OCI-LY7 (cell line): ENCODE results near the gene NOLC1.

Experiments used
- EZH2phosphoT487 ChIP-seq: fragments of 200-600 bp; sonication (generic); IDR thresholded peaks from 2 replicates; pipeline ENCODE4 v1.6.1; 2018; ENCODE audit warnings: low read depth, borderline replicate concordance, mild to moderate bottlenecking, mixed run types, antibody characterized with exemption, low read length, moderate library complexity, mixed read lengths
- TF ChIP-seq, protein P1 (sequence below): fragments of 200-600 bp; sonication (generic); conservative IDR thresholded peaks from 2 replicates; pipeline ENCODE4 v1.5.1; 2014; ENCODE audit warnings: mild to moderate bottlenecking, antibody characterized with exemption, low read length, moderate library complexity, mixed read lengths

GRCh38 chr10:102106998-102107397 lies 45.2 kb upstream of the NOLC1 start:
- TF ChIP-seq, protein P1, sequence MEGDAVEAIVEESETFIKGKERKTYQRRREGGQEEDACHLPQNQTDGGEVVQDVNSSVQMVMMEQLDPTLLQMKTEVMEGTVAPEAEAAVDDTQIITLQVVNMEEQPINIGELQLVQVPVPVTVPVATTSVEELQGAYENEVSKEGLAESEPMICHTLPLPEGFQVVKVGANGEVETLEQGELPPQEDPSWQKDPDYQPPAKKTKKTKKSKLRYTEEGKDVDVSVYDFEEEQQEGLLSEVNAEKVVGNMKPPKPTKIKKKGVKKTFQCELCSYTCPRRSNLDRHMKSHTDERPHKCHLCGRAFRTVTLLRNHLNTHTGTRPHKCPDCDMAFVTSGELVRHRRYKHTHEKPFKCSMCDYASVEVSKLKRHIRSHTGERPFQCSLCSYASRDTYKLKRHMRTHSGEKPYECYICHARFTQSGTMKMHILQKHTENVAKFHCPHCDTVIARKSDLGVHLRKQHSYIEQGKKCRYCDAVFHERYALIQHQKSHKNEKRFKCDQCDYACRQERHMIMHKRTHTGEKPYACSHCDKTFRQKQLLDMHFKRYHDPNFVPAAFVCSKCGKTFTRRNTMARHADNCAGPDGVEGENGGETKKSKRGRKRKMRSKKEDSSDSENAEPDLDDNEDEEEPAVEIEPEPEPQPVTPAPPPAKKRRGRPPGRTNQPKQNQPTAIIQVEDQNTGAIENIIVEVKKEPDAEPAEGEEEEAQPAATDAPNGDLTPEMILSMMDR = no peak
- no peak for TF ChIP-seq EZH2phosphoT487
